WTC11 (cell line): ENCODE data around the gene PTPN5. TPM values are rescaled to one million over a fixed set of nuclear protein-coding genes. Genes with fewer than 3 reads are reported as not detected.

Source experiments
- ATAC-seq: fragments of 200-7000 bp; cut with Tn5 transposase; 2 replicates; pipeline ENCODE4 v1.10.0; 2021; ENCODE audit warnings: mild to moderate bottlenecking, moderate library complexity
- CTCF ChIA-PET: fragments of 300-600 bp; sonication (Branson Sonifier 250); formaldehyde crosslinking; loops from one replicate; lab custom pipeline; 2021; ENCODE audit warnings: antibody characterized with exemption; lab: Charles Lee
- POLR2A ChIA-PET: fragments of 350-600 bp; sonication (Branson Sonifier 250); formaldehyde crosslinking; loops from one replicate; lab custom pipeline; 2021; ENCODE audit warnings: antibody characterized with exemption; lab: Charles Lee
- DNase-seq: peaks from one replicate; pipeline ENCODE4 v3.0.0; 2021; ENCODE audit warnings: low spot score
- H3K27ac Mint-ChIP-seq: 2 replicates; pipeline ENCODE4 v1.8.0; 2021; ENCODE audit warnings: mixed read lengths
- H3K27me3 Mint-ChIP-seq: 2 replicates; pipeline ENCODE4 v1.8.0; 2021; ENCODE audit warnings: low read depth, mild to moderate bottlenecking, moderate library complexity, mixed read lengths
- H3K36me3 Mint-ChIP-seq: 2 replicates; pipeline ENCODE4 v1.8.0; 2021; ENCODE audit warnings: mixed read lengths
- H3K4me1 Mint-ChIP-seq: 2 replicates; pipeline ENCODE4 v1.8.0; 2022; ENCODE audit warnings: mixed read lengths
- H3K4me3 Mint-ChIP-seq: 2 replicates; pipeline ENCODE4 v1.8.0; 2021; ENCODE audit warnings: mild to moderate bottlenecking, moderate library complexity, mixed read lengths
- H3K9me3 Mint-ChIP-seq: 2 replicates; pipeline ENCODE4 v1.8.0; 2021; ENCODE audit warnings: mixed read lengths
- ATF2 ChIP-seq: sonication (generic); formaldehyde crosslinking; IDR thresholded peaks from 2 replicates; pipeline ENCODE4 v1.8.1; 2022; ENCODE audit warnings: low read depth, missing genetic modification reagents, borderline replicate concordance
- ATF6 ChIP-seq: sonication (generic); formaldehyde crosslinking; IDR thresholded peaks from 2 replicates; pipeline ENCODE4 v1.8.1; 2023; ENCODE audit warnings: mild to moderate bottlenecking, missing genetic modification reagents
- CREM ChIP-seq: sonication (generic); formaldehyde crosslinking; IDR thresholded peaks from 2 replicates; pipeline ENCODE4 v1.8.1; 2022; ENCODE audit warnings: mild to moderate bottlenecking, missing genetic modification reagents, moderate library complexity
- EMX1 ChIP-seq: fragments of 250-450 bp; sonication (Bioruptor Pico); IDR thresholded peaks from 2 replicates; pipeline ENCODE4 v1.8.0; 2021; ENCODE audit warnings: mild to moderate bottlenecking
- FOXP1 ChIP-seq: sonication (generic); formaldehyde crosslinking; IDR thresholded peaks from 2 replicates; pipeline ENCODE4 v1.8.0; 2022; ENCODE audit warnings: missing genetic modification reagents, mild to moderate bottlenecking, moderate library complexity, borderline replicate concordance
- GABPB1 ChIP-seq: sonication (generic); formaldehyde crosslinking; IDR thresholded peaks from 2 replicates; pipeline ENCODE4 v1.8.1; 2023; ENCODE audit warnings: mild to moderate bottlenecking, missing genetic modification reagents
- JUN ChIP-seq: sonication (generic); formaldehyde crosslinking; IDR thresholded peaks from 2 replicates; pipeline ENCODE4 v1.8.0; 2023; ENCODE audit warnings: mild to moderate bottlenecking, missing genetic modification reagents
- MAX ChIP-seq: sonication (generic); formaldehyde crosslinking; IDR thresholded peaks from 2 replicates; pipeline ENCODE4 v1.8.0; 2022; ENCODE audit warnings: mild to moderate bottlenecking, missing genetic modification reagents
- OVOL2 ChIP-seq: fragments of 250-450 bp; sonication (Bioruptor Pico); IDR thresholded peaks from 2 replicates; pipeline ENCODE4 v1.9.0; 2021; ENCODE audit warnings: mild to moderate bottlenecking, borderline replicate concordance
- SMAD4 ChIP-seq: sonication (generic); formaldehyde crosslinking; IDR thresholded peaks from 2 replicates; pipeline ENCODE4 v1.8.0; 2022; ENCODE audit warnings: mild to moderate bottlenecking, missing genetic modification reagents
- USF2 ChIP-seq: sonication (generic); formaldehyde crosslinking; IDR thresholded peaks from 2 replicates; pipeline ENCODE4 v1.8.1; 2023; ENCODE audit warnings: mild to moderate bottlenecking, missing genetic modification reagents, moderate library complexity
- ZNF512 ChIP-seq: sonication (generic); formaldehyde crosslinking; IDR thresholded peaks from 2 replicates; pipeline ENCODE4 v1.8.1; 2022; ENCODE audit warnings: missing genetic modification reagents, borderline replicate concordance
- total RNA-seq: library from RNA; stranded (reverse); gene quantifications from 3 replicates; pipeline ENCODE4 v1.2.3, GENCODE V29; 2021
- TF ChIP-seq, protein P1 (sequence below): sonication (generic); formaldehyde crosslinking; IDR thresholded peaks from 2 replicates; pipeline ENCODE4 v1.8.1; 2022; ENCODE audit warnings: mild to moderate bottlenecking, missing genetic modification reagents, moderate library complexity, borderline replicate concordance
- TF ChIP-seq, protein P2 (sequence below): sonication (generic); formaldehyde crosslinking; IDR thresholded peaks from 2 replicates; pipeline ENCODE4 v1.8.1; 2022; ENCODE audit warnings: low read depth, mild to moderate bottlenecking, moderate library complexity, missing genetic modification reagents, borderline replicate concordance
- TF ChIP-seq, protein P3 (sequence below): fragments of 250-450 bp; sonication (Bioruptor Pico); IDR thresholded peaks from 2 replicates; pipeline ENCODE4 v1.9.0; 2021; ENCODE audit warnings: mild to moderate bottlenecking, borderline replicate concordance
- TF ChIP-seq, protein P4 (sequence below): sonication (generic); formaldehyde crosslinking; IDR thresholded peaks from 2 replicates; pipeline ENCODE4 v1.8.1; 2023; ENCODE audit warnings: mild to moderate bottlenecking, missing genetic modification reagents, moderate library complexity

The PTPN5 gene
- total RNA-seq, 1 experiment from 2014 or later = 4.5 TPM

- H3K9me3 Mint-ChIP-seq = no peaks in the 10 kb centered on the region
- peaks cover 78% of the 10 kb centered on the region for H3K27me3 Mint-ChIP-seq
- no peaks in the 10 kb centered on the region for H3K36me3 Mint-ChIP-seq
- no peak for ATAC-seq
- H3K4me1 Mint-ChIP-seq = peaks cover 17% of the 10 kb centered on the region
- no peak overlapping the region for H3K27ac Mint-ChIP-seq
- TF ChIP-seq GABPB1 (CRISPR knock-in tag) = no peak
- TF ChIP-seq FOXP1 (CRISPR knock-in tag) = no peak
- TF ChIP-seq, protein P1, sequence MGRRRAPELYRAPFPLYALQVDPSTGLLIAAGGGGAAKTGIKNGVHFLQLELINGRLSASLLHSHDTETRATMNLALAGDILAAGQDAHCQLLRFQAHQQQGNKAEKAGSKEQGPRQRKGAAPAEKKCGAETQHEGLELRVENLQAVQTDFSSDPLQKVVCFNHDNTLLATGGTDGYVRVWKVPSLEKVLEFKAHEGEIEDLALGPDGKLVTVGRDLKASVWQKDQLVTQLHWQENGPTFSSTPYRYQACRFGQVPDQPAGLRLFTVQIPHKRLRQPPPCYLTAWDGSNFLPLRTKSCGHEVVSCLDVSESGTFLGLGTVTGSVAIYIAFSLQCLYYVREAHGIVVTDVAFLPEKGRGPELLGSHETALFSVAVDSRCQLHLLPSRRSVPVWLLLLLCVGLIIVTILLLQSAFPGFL (CRISPR knock-in tag) = no peak
- no peak for TF ChIP-seq ATF6
- TF ChIP-seq ATF2 (CRISPR knock-in tag) = no peak
- TF ChIP-seq MAX (CRISPR knock-in tag) = no peak
- TF ChIP-seq, protein P2, sequence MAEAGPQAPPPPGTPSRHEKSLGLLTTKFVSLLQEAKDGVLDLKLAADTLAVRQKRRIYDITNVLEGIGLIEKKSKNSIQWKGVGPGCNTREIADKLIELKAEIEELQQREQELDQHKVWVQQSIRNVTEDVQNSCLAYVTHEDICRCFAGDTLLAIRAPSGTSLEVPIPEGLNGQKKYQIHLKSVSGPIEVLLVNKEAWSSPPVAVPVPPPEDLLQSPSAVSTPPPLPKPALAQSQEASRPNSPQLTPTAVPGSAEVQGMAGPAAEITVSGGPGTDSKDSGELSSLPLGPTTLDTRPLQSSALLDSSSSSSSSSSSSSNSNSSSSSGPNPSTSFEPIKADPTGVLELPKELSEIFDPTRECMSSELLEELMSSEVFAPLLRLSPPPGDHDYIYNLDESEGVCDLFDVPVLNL = no peak
- H3K4me3 Mint-ChIP-seq = no peak overlapping the region
- no peak for DNase-seq
- POLR2A ChIA-PET = no interaction called here
- CTCF ChIA-PET = interaction anchor here (1.7 to 2.0 kb wide), 2 partner anchors 19 kb away, joined by 6 to 10 read pairs; no protein-coding TSS in a partner anchor
These were observed 88.4 kb downstream of the PTPN5 start for GRCh38 chr11:18703001-18703763.

- H3K27ac Mint-ChIP-seq = no peak overlapping the region
- no peaks in the 10 kb centered on the region for H3K9me3 Mint-ChIP-seq
- H3K4me3 Mint-ChIP-seq = no peak overlapping the region
- H3K36me3 Mint-ChIP-seq = no peaks in the 10 kb centered on the region
- ChIA-PET CTCF (interaction anchor here (2.0 kb wide), 1 partner anchor 20 kb away, joined by 6 read pairs; no protein-coding TSS in a partner anchor), POLR2A (interaction anchor here (0.6 kb wide), 1 partner anchor 1346 kb away, joined by 5 read pairs; no protein-coding TSS in a partner anchor)
- no peak for ATAC-seq
- peaks cover 17% of the 10 kb centered on the region for H3K4me1 Mint-ChIP-seq
- H3K27me3 Mint-ChIP-seq = peaks cover 80% of the 10 kb centered on the region
- DNase-seq = no peak
- TF ChIP-seq EMX1 (CRISPR knock-in tag) = no peak
- no peak for TF ChIP-seq SMAD4 (CRISPR knock-in tag)
- TF ChIP-seq, protein P3, sequence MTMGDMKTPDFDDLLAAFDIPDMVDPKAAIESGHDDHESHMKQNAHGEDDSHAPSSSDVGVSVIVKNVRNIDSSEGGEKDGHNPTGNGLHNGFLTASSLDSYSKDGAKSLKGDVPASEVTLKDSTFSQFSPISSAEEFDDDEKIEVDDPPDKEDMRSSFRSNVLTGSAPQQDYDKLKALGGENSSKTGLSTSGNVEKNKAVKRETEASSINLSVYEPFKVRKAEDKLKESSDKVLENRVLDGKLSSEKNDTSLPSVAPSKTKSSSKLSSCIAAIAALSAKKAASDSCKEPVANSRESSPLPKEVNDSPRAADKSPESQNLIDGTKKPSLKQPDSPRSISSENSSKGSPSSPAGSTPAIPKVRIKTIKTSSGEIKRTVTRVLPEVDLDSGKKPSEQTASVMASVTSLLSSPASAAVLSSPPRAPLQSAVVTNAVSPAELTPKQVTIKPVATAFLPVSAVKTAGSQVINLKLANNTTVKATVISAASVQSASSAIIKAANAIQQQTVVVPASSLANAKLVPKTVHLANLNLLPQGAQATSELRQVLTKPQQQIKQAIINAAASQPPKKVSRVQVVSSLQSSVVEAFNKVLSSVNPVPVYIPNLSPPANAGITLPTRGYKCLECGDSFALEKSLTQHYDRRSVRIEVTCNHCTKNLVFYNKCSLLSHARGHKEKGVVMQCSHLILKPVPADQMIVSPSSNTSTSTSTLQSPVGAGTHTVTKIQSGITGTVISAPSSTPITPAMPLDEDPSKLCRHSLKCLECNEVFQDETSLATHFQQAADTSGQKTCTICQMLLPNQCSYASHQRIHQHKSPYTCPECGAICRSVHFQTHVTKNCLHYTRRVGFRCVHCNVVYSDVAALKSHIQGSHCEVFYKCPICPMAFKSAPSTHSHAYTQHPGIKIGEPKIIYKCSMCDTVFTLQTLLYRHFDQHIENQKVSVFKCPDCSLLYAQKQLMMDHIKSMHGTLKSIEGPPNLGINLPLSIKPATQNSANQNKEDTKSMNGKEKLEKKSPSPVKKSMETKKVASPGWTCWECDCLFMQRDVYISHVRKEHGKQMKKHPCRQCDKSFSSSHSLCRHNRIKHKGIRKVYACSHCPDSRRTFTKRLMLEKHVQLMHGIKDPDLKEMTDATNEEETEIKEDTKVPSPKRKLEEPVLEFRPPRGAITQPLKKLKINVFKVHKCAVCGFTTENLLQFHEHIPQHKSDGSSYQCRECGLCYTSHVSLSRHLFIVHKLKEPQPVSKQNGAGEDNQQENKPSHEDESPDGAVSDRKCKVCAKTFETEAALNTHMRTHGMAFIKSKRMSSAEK (CRISPR knock-in tag) = no peak
- no peak for TF ChIP-seq USF2 (CRISPR knock-in tag)
- TF ChIP-seq, protein P4, sequence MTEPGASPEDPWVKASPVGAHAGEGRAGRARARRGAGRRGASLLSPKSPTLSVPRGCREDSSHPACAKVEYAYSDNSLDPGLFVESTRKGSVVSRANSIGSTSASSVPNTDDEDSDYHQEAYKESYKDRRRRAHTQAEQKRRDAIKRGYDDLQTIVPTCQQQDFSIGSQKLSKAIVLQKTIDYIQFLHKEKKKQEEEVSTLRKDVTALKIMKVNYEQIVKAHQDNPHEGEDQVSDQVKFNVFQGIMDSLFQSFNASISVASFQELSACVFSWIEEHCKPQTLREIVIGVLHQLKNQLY = no peak
- TF ChIP-seq ZNF512 (CRISPR knock-in tag) = no peak
- TF ChIP-seq CREM = no peak
- no peak for TF ChIP-seq OVOL2
- no peak for TF ChIP-seq JUN (CRISPR knock-in tag)
These were observed 89.9 kb downstream of the PTPN5 start for GRCh38 chr11:18701614-18702216.
